Prostate gland (tissue), 2 donors: ENCODE measurements around the gene TRMT2A. TPM values are rescaled to one million over a fixed set of nuclear protein-coding genes. Genes with fewer than 3 reads are reported as not detected.

Experiments used
- DNase-seq: peaks from one replicate; pipeline ENCODE4 v3.0.0-alpha.2; 2019; ENCODE audit warnings: low spot score
- H3K27ac ChIP-seq, 2 donors: fragments of 200-600 bp; sonication (generic); 2 replicates each; pipeline ENCODE4 v1.5.1; 2017 to 2019
- H3K27me3 ChIP-seq: fragments of 200-600 bp; sonication (generic); replicated peaks from 2 replicates; pipeline ENCODE4 v1.5.1; 2019; ENCODE audit not compliant: insufficient read depth
- H3K36me3 ChIP-seq, 2 donors: fragments of 200-600 bp; sonication (generic); 1 replicate in 1 of 2; 2 replicates in 1 of 2; pipeline versions ENCODE4 v1.5.1 to v1.8.1; 2017 to 2019
- H3K4me1 ChIP-seq: fragments of 200-600 bp; sonication (generic); replicated peaks from 2 replicates; pipeline ENCODE4 v1.5.1; 2019
- H3K4me3 ChIP-seq, 2 donors: fragments of 200-600 bp; sonication (generic); 2 replicates each; pipeline ENCODE4 v1.5.1; 2017 to 2019
- H3K9me3 ChIP-seq: fragments of 200-600 bp; sonication (generic); 2 replicates; pipeline ENCODE4 v1.5.1; 2017
- POLR2A ChIP-seq: fragments of 450-650 bp; IDR thresholded peaks from one replicate; pipeline ENCODE4 v1.6.1; 2016; ENCODE audit warnings: antibody characterized with exemption, mild to moderate bottlenecking
- POLR2AphosphoS5 ChIP-seq: sonication (generic); formaldehyde crosslinking; IDR thresholded peaks from one replicate; pipeline ENCODE4 v1.6.1; 2017; ENCODE audit warnings: antibody characterized with exemption
- WGBS: methylation state at CpG from one replicate; pipeline ENCODE4 v1.1.5; 2018; 5-methylcytosine and 5-hydroxymethylcytosine counted together
- intact Hi-C: fragments of 100-400 bp; cut with DNase I; formaldehyde crosslinking; loops from one replicate; pipeline ENCODE4 v1.14.2; 2022
- total RNA-seq, 2 donors: library from RNA; depleted of rRNA; stranded (reverse); fragments of >200 nt; gene quantifications; one replicate each; pipeline ENCODE4 v1.1.0, GENCODE V29; 2016
- TF ChIP-seq, protein P1 (sequence below), 4 experiments: fragments of 200-600 bp in 2 of 4; fragments of 450-650 bp in 2 of 4; sonication (generic) in 2 of 4; IDR thresholded peaks; 1 replicate in 3 of 4; 2 replicates in 1 of 4; pipeline ENCODE4 v1.5.1; 2016 to 2019; ENCODE audit warnings: antibody characterized with exemption in 4 of 4, mild to moderate bottlenecking in 2 of 4, moderate library complexity in 2 of 4

Gene TRMT2A
- total RNA-seq, 2 donors from 2014 or later = 65.8 to 123 TPM

DNA sequence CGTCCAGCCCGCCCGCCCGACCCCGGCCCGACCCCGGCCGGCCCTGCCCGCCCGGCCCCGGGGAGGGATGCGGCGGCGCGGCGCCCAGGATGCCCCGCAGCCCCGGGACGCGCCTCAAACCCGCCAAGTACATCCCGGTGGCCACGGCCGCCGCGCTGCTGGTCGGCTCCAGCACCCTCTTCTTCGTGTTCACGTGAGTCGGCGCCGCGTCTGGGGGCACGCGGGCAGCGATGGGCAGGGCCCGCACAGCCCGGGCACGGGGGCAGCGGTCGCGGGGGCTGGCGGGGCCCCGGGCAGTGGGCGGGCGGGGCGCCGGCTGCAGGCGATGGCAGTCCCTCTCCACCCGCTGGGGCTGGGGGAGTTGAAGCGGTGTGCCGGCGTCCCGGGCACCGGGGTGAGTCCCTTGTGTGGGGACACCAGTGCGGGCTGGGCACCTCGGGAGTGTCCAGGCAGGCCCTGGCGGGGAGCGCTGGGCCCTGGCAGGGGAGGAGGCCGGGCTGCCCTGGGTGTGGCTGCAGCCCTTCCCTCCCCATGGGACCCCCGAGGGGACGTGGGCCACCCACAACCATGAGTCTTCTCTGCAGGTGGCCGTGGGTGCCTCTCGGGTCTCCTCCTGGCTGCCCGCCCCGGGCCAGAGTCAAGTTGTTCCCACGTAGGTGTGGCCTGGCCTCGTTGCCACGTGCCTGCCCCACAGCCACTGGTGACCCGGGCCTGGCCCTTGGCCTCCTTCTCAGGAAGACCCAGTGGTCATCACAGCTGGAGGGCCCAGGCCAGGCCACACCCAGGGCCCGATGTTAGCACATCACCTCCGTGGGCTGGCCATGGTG lies 15.0 kb upstream of the TRMT2A start:
- Histone ChIP-seq H3K27ac (peak overlapping the region; percentile 14 to 60), H3K36me3 (no peaks in the 10 kb centered on the region), H3K4me3 (peak overlapping the region; percentile 82 to 99), H3K4me1 (peaks cover 9% of the 10 kb centered on the region), H3K27me3 (no peaks in the 10 kb centered on the region), H3K9me3 (no peaks in the 10 kb centered on the region)
- intact Hi-C loops = loop anchor here (5.0 kb wide), 1 partner anchor 50 kb away; the partner anchor contains the start of gene DGCR8
- no peak for DNase-seq
- TF ChIP-seq POLR2AphosphoS5 = no peak
- no peak for TF ChIP-seq POLR2A
- TF ChIP-seq, protein P1, sequence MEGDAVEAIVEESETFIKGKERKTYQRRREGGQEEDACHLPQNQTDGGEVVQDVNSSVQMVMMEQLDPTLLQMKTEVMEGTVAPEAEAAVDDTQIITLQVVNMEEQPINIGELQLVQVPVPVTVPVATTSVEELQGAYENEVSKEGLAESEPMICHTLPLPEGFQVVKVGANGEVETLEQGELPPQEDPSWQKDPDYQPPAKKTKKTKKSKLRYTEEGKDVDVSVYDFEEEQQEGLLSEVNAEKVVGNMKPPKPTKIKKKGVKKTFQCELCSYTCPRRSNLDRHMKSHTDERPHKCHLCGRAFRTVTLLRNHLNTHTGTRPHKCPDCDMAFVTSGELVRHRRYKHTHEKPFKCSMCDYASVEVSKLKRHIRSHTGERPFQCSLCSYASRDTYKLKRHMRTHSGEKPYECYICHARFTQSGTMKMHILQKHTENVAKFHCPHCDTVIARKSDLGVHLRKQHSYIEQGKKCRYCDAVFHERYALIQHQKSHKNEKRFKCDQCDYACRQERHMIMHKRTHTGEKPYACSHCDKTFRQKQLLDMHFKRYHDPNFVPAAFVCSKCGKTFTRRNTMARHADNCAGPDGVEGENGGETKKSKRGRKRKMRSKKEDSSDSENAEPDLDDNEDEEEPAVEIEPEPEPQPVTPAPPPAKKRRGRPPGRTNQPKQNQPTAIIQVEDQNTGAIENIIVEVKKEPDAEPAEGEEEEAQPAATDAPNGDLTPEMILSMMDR (IDR thresholded peaks at IDR 0.05) = no peak
- WGBS = under 1% methylated on average over 22 of the region's 72 CpGs

DNA sequence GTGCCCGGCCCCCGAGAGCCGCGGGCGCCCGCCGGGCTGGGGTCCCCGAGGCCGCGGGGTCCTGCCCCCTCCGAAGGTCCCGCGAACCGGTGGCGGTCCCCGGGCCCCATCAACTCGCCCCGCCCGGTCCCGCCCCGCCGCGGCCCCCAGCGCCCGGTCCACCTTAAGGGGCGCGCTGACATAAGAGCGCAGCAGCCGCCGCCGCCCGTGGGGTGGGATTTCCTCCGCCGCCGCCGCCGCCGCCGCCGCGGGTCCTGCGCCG lies 14.5 kb upstream of the TRMT2A start, which contains the start of gene ZDHHC8:
TSS of gene ZDHHC8 (plus strand) at position 208 of the 262 bp plus-strand sequence. CDS start 144 bp downstream, outside the sequence.
- intact Hi-C loops = loop anchor here (5.0 kb wide), 1 partner anchor 49 kb away; the partner anchor contains the start of gene DGCR8
- H3K27me3 ChIP-seq = no peaks in the 10 kb centered on the region
- H3K4me3 ChIP-seq = peak within 1 kb of the TSS; percentile 82 to 99
- DNase-seq = no peak
- no peaks in the 10 kb centered on the region for H3K9me3 ChIP-seq
- no peaks in the 10 kb centered on the region for H3K36me3 ChIP-seq
- peaks cover 9% of the 10 kb centered on the region for H3K4me1 ChIP-seq
- WGBS = 0% methylated on average over 15 of the region's 43 CpGs
- H3K27ac ChIP-seq = peak within 1 kb of the TSS; percentile 79 to 90
- no peak for TF ChIP-seq POLR2A
- no peak for TF ChIP-seq POLR2AphosphoS5
- TF ChIP-seq, protein P1 (IDR thresholded peaks at IDR 0.05) = no peak

DNA sequence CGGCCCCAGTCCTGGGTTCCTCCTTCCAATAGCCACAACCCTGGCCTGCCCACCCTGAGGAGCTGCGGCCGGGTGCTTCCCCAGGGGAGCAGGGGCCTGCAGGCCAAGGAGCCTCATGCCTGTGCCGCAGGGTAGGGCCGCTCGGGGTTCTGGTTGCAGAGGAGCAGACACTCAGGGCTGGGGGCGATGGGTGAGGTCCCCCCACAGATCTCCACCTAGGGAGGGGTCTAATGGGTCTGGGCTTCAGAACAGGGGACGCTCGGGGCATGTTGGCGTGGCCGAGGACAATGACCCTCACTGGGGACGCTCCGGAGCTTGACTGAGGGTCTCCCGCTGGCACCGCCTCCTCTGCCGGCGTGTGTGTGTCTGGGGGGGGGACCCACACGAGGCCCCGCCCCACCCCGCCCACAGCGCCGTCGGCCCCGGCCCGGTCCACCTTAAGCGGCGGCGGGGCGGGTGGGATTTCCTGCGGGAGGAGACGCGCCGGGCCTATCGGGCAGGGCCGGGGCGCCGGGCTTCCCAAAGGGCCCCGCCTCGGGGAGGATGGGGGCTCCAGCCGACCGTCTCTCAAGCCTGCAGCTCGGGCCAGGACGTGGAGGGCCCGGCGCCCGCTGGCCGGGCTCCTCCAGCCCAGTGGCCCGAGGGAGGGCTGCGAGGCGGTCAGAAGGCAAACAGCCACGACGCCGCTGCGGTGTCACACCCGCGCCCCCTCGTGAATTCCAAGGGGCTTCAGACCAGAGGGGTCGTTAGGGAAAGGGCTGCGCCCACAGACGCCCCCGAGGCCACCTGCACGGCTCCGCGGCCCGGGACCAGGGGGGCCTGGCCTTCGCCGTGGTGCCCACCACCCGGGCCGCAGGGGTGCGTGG lies 13.9 kb upstream of the TRMT2A start:
- Histone ChIP-seq H3K27ac (peak overlapping the region; percentile 79 to 90), H3K4me3 (peak overlapping the region; percentile 82 to 99), H3K4me1 (peaks cover 9% of the 10 kb centered on the region), H3K9me3 (no peaks in the 10 kb centered on the region), H3K27me3 (no peaks in the 10 kb centered on the region), H3K36me3 (no peaks in the 10 kb centered on the region)
- peak; percentile 78 for DNase-seq
- intact Hi-C loops = loop anchor here (5.0 kb wide), 1 partner anchor 49 kb away; the partner anchor contains the start of gene DGCR8
- WGBS = 3% methylated on average over 61 of the region's 70 CpGs
- TF ChIP-seq POLR2AphosphoS5 (peak; percentile 71), POLR2A (peak; percentile 14)
- TF ChIP-seq, protein P1 (IDR thresholded peaks at IDR 0.05) = no peak

DNA sequence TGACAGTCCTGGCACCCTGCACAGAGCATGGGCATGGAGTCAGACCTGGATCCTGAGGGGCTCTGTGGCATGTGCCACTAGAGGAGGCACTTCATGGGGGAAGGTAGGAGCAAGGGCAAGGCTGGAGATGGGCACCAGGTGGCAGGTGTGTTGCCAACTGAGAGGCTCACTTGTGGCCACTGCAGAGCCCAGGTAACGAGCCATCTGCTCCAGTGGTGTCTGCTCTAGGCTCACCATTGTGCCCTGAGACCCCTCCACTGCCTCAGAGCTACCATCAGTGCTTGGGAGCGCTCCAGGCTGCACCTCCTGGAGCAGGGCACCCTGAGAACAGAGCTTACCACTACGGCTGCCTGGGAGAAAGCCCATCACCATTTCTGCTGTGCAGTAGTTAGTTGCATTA lies 13.3 kb upstream of the TRMT2A start:
- intact Hi-C loops = loop anchor here (5.0 kb wide), 1 partner anchor 48 kb away; the partner anchor contains the start of gene DGCR8
- H3K4me3 ChIP-seq = no peak overlapping the region
- H3K27ac ChIP-seq = peak overlapping the region in 1 of 2 donors; percentile 90
- H3K27me3 ChIP-seq = no peaks in the 10 kb centered on the region
- H3K9me3 ChIP-seq = no peaks in the 10 kb centered on the region
- H3K36me3 ChIP-seq = peaks cover 0 to 2% of the 10 kb centered on the region in 2 donors
- TF ChIP-seq, protein P1 (IDR thresholded peaks at IDR 0.05) = no peak
- TF ChIP-seq POLR2A (no peak), POLR2AphosphoS5 (no peak)
- WGBS = 53% methylated on average over 3 of the region's 3 CpGs
- peaks cover 9% of the 10 kb centered on the region for H3K4me1 ChIP-seq
- DNase-seq = no peak
